HepG2 (cell line): ENCODE measurements around the gene PPP2R5D. TPM values are rescaled to one million over a fixed set of nuclear protein-coding genes. Genes with fewer than 3 reads are reported as not detected.
A peak's percentile ranks its signal among the peaks of the same experiment; 100 is the strongest.

Source experiments
- ARID2 ChIP-seq: sonication (generic); formaldehyde crosslinking; IDR thresholded peaks from 2 replicates; pipeline ENCODE4 v1.8.1; 2022; ENCODE audit warnings: mild to moderate bottlenecking, missing genetic modification reagents, borderline replicate concordance
- E2F5 ChIP-seq: sonication (generic); formaldehyde crosslinking; conservative IDR thresholded peaks from 2 replicates; pipeline ENCODE4 v1.4.0; 2020; ENCODE audit warnings: missing genetic modification reagents
- GMEB2 ChIP-seq: IDR thresholded peaks from 2 replicates; pipeline ENCODE4 v1.6.1; 2016; ENCODE audit warnings: missing biosample characterization, missing genetic modification reagents, low read depth
- HES4 ChIP-seq: sonication (generic); formaldehyde crosslinking; IDR thresholded peaks from 2 replicates; pipeline ENCODE4 v1.9.0; 2021; ENCODE audit warnings: mild to moderate bottlenecking, missing genetic modification reagents, borderline replicate concordance
- HMGXB4 ChIP-seq, 2 experiments: sonication (generic) in 1 of 2; formaldehyde crosslinking in 1 of 2; IDR thresholded peaks; 2 replicates each; pipeline versions ENCODE4 v1.4.0 to v1.6.1; 2018 to 2020; ENCODE audit warnings: missing genetic modification reagents in 2 of 2, borderline replicate concordance in 1 of 2, low read depth in 1 of 2, mild to moderate bottlenecking in 1 of 2, missing biosample characterization in 1 of 2
- HOXD1 ChIP-seq: sonication (generic); formaldehyde crosslinking; IDR thresholded peaks from 2 replicates; pipeline ENCODE4 v1.5.0; 2020; ENCODE audit warnings: missing genetic modification reagents
- NR2F1 ChIP-seq, 2 experiments: fragments of 450-650 bp in 1 of 2; formaldehyde crosslinking in 1 of 2; IDR thresholded peaks; 2 replicates each; pipeline versions ENCODE4 v1.5.0 to v1.6.1; 2016 to 2020; ENCODE audit warnings: mild to moderate bottlenecking in 1 of 2, missing compliant biosample characterization in 1 of 2, missing genetic modification reagents in 1 of 2, moderate library complexity in 1 of 2
- NRL ChIP-seq: sonication (generic); formaldehyde crosslinking; IDR thresholded peaks from 2 replicates; pipeline ENCODE4 v1.5.0; 2020; ENCODE audit warnings: missing genetic modification reagents, mild to moderate bottlenecking, moderate library complexity, borderline replicate concordance
- PCBP1 ChIP-seq: fragments of 200-400 bp; formaldehyde crosslinking; IDR thresholded peaks from 2 replicates; pipeline ENCODE4 v1.6.1; 2017; ENCODE audit warnings: mild to moderate bottlenecking, low read depth, low read length, borderline replicate concordance
- ZBED4 ChIP-seq: sonication (generic); formaldehyde crosslinking; IDR thresholded peaks from 2 replicates; pipeline ENCODE4 v1.4.0; 2020; ENCODE audit warnings: missing genetic modification reagents, borderline replicate concordance
- ZNF10 ChIP-seq: sonication (generic); formaldehyde crosslinking; IDR thresholded peaks from 2 replicates; pipeline ENCODE4 v1.4.0; 2020; ENCODE audit warnings: mild to moderate bottlenecking, low read depth, missing genetic modification reagents, borderline replicate concordance
- ZNF101 ChIP-seq: sonication (generic); formaldehyde crosslinking; IDR thresholded peaks from 2 replicates; pipeline ENCODE4 v1.4.0; 2020; ENCODE audit warnings: mild to moderate bottlenecking, low read depth, missing genetic modification reagents, borderline replicate concordance
- ZNF230 ChIP-seq: sonication (generic); formaldehyde crosslinking; IDR thresholded peaks from 2 replicates; pipeline ENCODE4 v1.4.0; 2020; ENCODE audit warnings: mild to moderate bottlenecking, missing genetic modification reagents
- ZNF24 ChIP-seq: fragments of 450-650 bp; IDR thresholded peaks from 2 replicates; pipeline ENCODE4 v1.6.1; 2017; ENCODE audit warnings: antibody characterized with exemption, mild to moderate bottlenecking
- ZNF264 ChIP-seq: sonication (generic); formaldehyde crosslinking; IDR thresholded peaks from 2 replicates; pipeline ENCODE4 v1.4.0; 2020; ENCODE audit warnings: missing genetic modification reagents
- ZNF713 ChIP-seq: sonication (generic); formaldehyde crosslinking; IDR thresholded peaks from 2 replicates; pipeline ENCODE4 v1.4.0; 2020; ENCODE audit warnings: mild to moderate bottlenecking, missing genetic modification reagents
- ZNF816 ChIP-seq: sonication (generic); formaldehyde crosslinking; IDR thresholded peaks from 2 replicates; pipeline ENCODE4 v1.8.0; 2022; ENCODE audit warnings: missing genetic modification reagents, mild to moderate bottlenecking, borderline replicate concordance
- polyA plus RNA-seq, 8 experiments: library from polyadenylated mRNA; depleted of rRNA in 3 of 8; stranded (reverse) in 7 of 8; unstranded in 1 of 8; fragments of >200 nt; fragmentation: Illumina TruSeq in 4 of 8; extraction: Trizol in 4 of 8; gene quantifications; 2 replicates each; pipeline versions ENCODE4 v1.2.1 to v1.2.3, GENCODE V29; 2011 to 2016; ENCODE audit warnings: low read depth in 4 of 8, missing spikeins in 1 of 8, mixed read lengths in 1 of 8; ENCODE audit not compliant: insufficient read depth in 1 of 8
- total RNA-seq, 5 experiments: library from RNA; depleted of rRNA; stranded (reverse); fragments of >200 nt; fragmentation: Illumina TruSeq; extraction: Trizol; gene quantifications; 2 replicates each; pipeline ENCODE4 v1.2.3, GENCODE V29; 2016; ENCODE audit warnings: low read depth in 1 of 5

The PPP2R5D gene
- total and polyA plus RNA-seq, 2 of the 13 experiments (the other 11 are each of a cell fraction or from before 2014, with no cell fraction given) = 53.7 to 60.4 TPM

GRCh38 chr6:43021270-43022047 lies 37.1 kb downstream of the PPP2R5D start, which contains the start of gene RRP36 (continued):
- peak; percentile 41; the same call in 1 of the 2 replicates for TF ChIP-seq NRL
- peak; percentile 61; the same call in 1 of the 2 replicates for TF ChIP-seq ARID2 (CRISPR knock-in tag)
- TF ChIP-seq E2F5 (CRISPR knock-in tag) = no peak
- TF ChIP-seq ZNF24 = no peak
- TF ChIP-seq ZNF10 (CRISPR knock-in tag) = no peak
- TF ChIP-seq ZNF230 (CRISPR knock-in tag) = peak; percentile 61; the same call in 1 of the 2 replicates
- TF ChIP-seq ZNF816 = peak; percentile 35; the same call in 1 of the 2 replicates
- peak in 1 of 2 experiments; percentile 67; a peak in 2 of 4 replicates for TF ChIP-seq HMGXB4 (CRISPR knock-in tag; IDR thresholded peaks at IDR 0.05; ENCODE audit: borderline replicate concordance in 1 of 2, low read depth in 1 of 2)
- no peak for TF ChIP-seq ZNF713 (CRISPR knock-in tag)
- TF ChIP-seq ZBED4 (CRISPR knock-in tag) = peak; percentile 32; the same call in 1 of the 2 replicates
- no peak for TF ChIP-seq HES4 (CRISPR knock-in tag)
- TF ChIP-seq PCBP1 = no peak
- TF ChIP-seq HOXD1 (CRISPR knock-in tag) = peak; percentile 87; the same call in 1 of the 2 replicates
- TF ChIP-seq ZNF264 (CRISPR knock-in tag) = no peak
- no peak for TF ChIP-seq ZNF101
- TF ChIP-seq GMEB2 (CRISPR knock-in tag) = peak; percentile 82
- no peak for TF ChIP-seq NR2F1 (CRISPR knock-in tag; IDR thresholded peaks at IDR 0.05)
